Thoracic aorta (tissue), 2 donors: ENCODE measurements around the gene HARBI1. TPM values are rescaled to one million over a fixed set of nuclear protein-coding genes. Genes with fewer than 3 reads are reported as not detected.

ENCODE experiments used
- ATAC-seq: fragments of 150-250 bp; one replicate; pipeline ENCODE4 v1.8.0; 2017; ENCODE audit warnings: low read depth; ENCODE audit not compliant: insufficient number of reproducible peaks, low FRiP score
- DNase-seq: peaks from one replicate; pipeline ENCODE4 v3.0.0-alpha.2; 2020; ENCODE audit warnings: low spot score
- H3K27ac ChIP-seq, 2 donors: fragments of 200-600 bp; sonication (generic); 1 replicate in 1 of 2; 2 replicates in 1 of 2; pipeline ENCODE4 v1.5.1; 2016; ENCODE audit warnings: mild to moderate bottlenecking in 2 of 2, moderate library complexity in 2 of 2
- H3K27me3 ChIP-seq: fragments of 200-600 bp; sonication (generic); replicated peaks from 2 replicates; pipeline ENCODE4 v1.6.0; 2016; ENCODE audit warnings: mild to moderate bottlenecking; ENCODE audit not compliant: insufficient read depth
- H3K36me3 ChIP-seq: fragments of 200-600 bp; sonication (generic); one replicate; pipeline ENCODE4 v1.5.1; 2016
- H3K4me1 ChIP-seq, 2 donors: fragments of 200-600 bp; sonication (generic); 1 replicate in 1 of 2; 2 replicates in 1 of 2; pipeline versions ENCODE4 v1.5.1 to v1.6.0; 2016; ENCODE audit warnings: low read depth in 2 of 2, mild to moderate bottlenecking in 1 of 2; ENCODE audit not compliant: control insufficient read depth in 1 of 2
- H3K4me3 ChIP-seq: fragments of 200-600 bp; sonication (generic); 2 replicates; pipeline ENCODE4 v1.5.1; 2016; ENCODE audit warnings: mild to moderate bottlenecking
- H3K9me3 ChIP-seq: fragments of 200-600 bp; sonication (generic); 2 replicates; pipeline ENCODE4 v1.5.1; 2016
- total RNA-seq, 2 donors: library from RNA; depleted of rRNA; stranded (reverse); fragments of >200 nt; gene quantifications; one replicate each; pipeline versions ENCODE4 v1.1.0 to v1.2.3, GENCODE V29; 2016
- TF ChIP-seq, protein P1 (sequence below): fragments of 200-600 bp; sonication (generic); IDR thresholded peaks from one replicate; pipeline ENCODE4 v1.5.1; 2019; ENCODE audit warnings: antibody characterized with exemption

The HARBI1 gene
- total RNA-seq, 2 donors from 2014 or later: 1.1 TPM; not detected in 1

GRCh38 chr11:46635557-46636139, 18.6 kb upstream of the HARBI1 start:
- Histone ChIP-seq H3K27me3 (no peaks in the 10 kb centered on the region), H3K36me3 (peaks cover 4% of the 10 kb centered on the region), H3K27ac (no peak overlapping the region), H3K9me3 (no peaks in the 10 kb centered on the region), H3K4me3 (no peak overlapping the region), H3K4me1 (no peaks in the 10 kb centered on the region)
- DNase-seq (no peak), ATAC-seq (no peak)
- TF ChIP-seq, protein P1, sequence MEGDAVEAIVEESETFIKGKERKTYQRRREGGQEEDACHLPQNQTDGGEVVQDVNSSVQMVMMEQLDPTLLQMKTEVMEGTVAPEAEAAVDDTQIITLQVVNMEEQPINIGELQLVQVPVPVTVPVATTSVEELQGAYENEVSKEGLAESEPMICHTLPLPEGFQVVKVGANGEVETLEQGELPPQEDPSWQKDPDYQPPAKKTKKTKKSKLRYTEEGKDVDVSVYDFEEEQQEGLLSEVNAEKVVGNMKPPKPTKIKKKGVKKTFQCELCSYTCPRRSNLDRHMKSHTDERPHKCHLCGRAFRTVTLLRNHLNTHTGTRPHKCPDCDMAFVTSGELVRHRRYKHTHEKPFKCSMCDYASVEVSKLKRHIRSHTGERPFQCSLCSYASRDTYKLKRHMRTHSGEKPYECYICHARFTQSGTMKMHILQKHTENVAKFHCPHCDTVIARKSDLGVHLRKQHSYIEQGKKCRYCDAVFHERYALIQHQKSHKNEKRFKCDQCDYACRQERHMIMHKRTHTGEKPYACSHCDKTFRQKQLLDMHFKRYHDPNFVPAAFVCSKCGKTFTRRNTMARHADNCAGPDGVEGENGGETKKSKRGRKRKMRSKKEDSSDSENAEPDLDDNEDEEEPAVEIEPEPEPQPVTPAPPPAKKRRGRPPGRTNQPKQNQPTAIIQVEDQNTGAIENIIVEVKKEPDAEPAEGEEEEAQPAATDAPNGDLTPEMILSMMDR: no peak

- DNase-seq (no peak), ATAC-seq (no peak)
- H3K27ac ChIP-seq: no peak overlapping the region
- TF ChIP-seq, protein P1: no peak
- H3K4me1 ChIP-seq: no peaks in the 10 kb centered on the region
- peaks cover 11% of the 10 kb centered on the region for H3K36me3 ChIP-seq
- H3K9me3 ChIP-seq: no peaks in the 10 kb centered on the region
- H3K4me3 ChIP-seq: no peak overlapping the region
- no peaks in the 10 kb centered on the region for H3K27me3 ChIP-seq
Measured at GRCh38 chr11:46633291-46634217, 16.5 kb upstream of the HARBI1 start.

- no peaks in the 10 kb centered on the region for H3K27me3 ChIP-seq
- no peaks in the 10 kb centered on the region for H3K4me1 ChIP-seq
- no peak overlapping the region for H3K27ac ChIP-seq
- no peaks in the 10 kb centered on the region for H3K9me3 ChIP-seq
- DNase-seq (no peak), ATAC-seq (no peak)
- no peak overlapping the region for H3K4me3 ChIP-seq
- TF ChIP-seq, protein P1: no peak
- peaks cover 11% of the 10 kb centered on the region for H3K36me3 ChIP-seq
Measured at GRCh38 chr11:46632502-46632901, 15.5 kb upstream of the HARBI1 start.

GRCh38 chr11:46631676-46632075, 14.6 kb upstream of the HARBI1 start:
- Histone ChIP-seq H3K4me3 (no peak overlapping the region), H3K27ac (no peak overlapping the region), H3K27me3 (no peaks in the 10 kb centered on the region), H3K4me1 (no peaks in the 10 kb centered on the region), H3K36me3 (peaks cover 14% of the 10 kb centered on the region), H3K9me3 (no peaks in the 10 kb centered on the region)
- TF ChIP-seq, protein P1: no peak
- DNase-seq (no peak), ATAC-seq (no peak)

DNA sequence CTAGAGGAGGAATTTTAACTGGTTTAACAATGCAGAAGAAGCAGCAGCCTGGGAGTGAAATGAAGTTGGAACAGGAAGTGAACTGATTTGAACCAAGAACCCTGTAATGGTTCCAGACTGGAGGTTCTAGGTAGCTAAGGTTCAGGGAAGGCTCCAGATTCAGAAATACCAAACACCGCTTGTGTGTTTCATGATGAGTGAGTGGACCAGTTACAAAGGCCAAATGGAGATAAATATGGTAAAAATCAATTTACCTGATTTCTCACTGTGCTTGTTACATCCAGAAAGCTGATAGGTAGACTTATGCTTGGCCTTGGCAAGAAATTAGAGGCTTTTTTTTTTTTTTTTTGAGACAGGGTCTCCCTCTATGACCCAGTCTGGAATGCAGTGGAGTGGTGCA, 13.2 kb upstream of the HARBI1 start:
- no peaks in the 10 kb centered on the region for H3K4me1 ChIP-seq
- DNase-seq: no peak
- TF ChIP-seq, protein P1: no peak
- H3K9me3 ChIP-seq: no peaks in the 10 kb centered on the region
- no peak for ATAC-seq
- no peak overlapping the region for H3K4me3 ChIP-seq
- H3K27me3 ChIP-seq: no peaks in the 10 kb centered on the region
- H3K36me3 ChIP-seq: peaks cover 23% of the 10 kb centered on the region
- no peak overlapping the region for H3K27ac ChIP-seq
